GM21390 (cell line): Measurements from ENCODE around the gene SMIM44.
A peak's percentile ranks its signal among the peaks of the same experiment; 100 is the strongest.

Experiments used
- ATAC-seq: cut with Tn5 transposase; IDR thresholded peaks from one replicate; pipeline ENCODE4 v1.9.1; 2021; ENCODE audit not compliant: unreplicated experiment

The SMIM44 gene

DNA sequence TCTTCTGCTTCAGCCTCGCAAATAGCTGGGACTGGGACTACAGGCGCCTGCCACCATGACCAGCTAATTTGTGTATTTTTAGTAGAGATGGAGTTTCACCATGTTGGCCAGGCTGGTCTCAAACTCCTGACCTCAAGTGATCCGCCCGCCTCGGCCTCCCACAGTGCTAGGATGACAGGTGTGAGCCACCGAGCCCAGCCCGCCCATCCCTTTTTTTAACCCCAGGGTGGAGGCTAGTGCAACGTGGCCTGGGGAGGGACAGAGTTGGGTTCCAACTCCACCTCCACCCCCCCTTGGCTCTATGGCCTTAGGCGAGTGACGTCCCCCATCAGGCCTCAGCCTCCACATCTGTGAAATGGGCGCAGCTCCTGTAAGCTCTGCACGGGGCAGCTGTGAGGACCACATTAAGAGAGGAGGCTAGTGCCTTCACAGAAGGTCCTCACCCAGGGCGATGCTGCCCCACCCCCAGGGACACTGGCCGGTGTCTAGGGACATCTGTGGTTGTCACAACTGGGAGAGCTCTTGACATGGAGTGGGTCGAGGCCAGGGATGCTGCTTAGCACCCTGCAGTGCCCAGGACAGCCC, 40.7 kb downstream of the SMIM44 start:
- no peak for ATAC-seq

- ATAC-seq, result no peak
Observed at GRCh38 chr19:3441986-3442329, 41.3 kb downstream of the SMIM44 start.

- ATAC-seq, result no peak
Observed at GRCh38 chr19:3441089-3441985, 41.9 kb downstream of the SMIM44 start.

DNA sequence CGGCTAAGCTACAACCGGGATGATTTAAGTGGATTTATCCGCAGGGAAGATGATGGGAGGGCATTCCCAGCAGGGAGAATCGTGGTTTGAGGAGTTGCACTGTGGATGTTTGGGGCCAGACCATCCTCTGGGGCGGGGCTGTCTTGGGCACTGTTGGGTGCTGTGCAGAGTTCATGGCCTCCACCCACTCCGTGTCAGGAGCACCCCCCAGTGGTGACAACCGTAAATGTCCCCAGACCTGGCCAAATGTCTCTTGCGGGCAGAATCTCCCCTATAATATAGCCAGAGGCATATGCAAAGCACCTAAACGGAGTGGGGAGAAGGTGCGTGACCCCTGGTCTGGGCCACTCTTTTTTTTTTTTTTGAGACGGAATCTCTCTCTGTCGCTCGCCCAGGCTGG, 43.2 kb downstream of the SMIM44 start:
- ATAC-seq, result no peak

GRCh38 chr19:3434630-3435553, 48.3 kb downstream of the SMIM44 start:
- peak; percentile 74 for ATAC-seq

- no peak for ATAC-seq
Observed at GRCh38 chr19:3433805-3434540, 49.3 kb downstream of the SMIM44 start.

- no peak for ATAC-seq
Observed at GRCh38 chr19:3433313-3433712, 49.9 kb downstream of the SMIM44 start.
